GM21825 (cell line): ENCODE results near the gene PDE2A.

Source experiments
- ATAC-seq: cut with Tn5 transposase; IDR thresholded peaks from one replicate; pipeline ENCODE4 v1.9.1; 2021; ENCODE audit warnings: mild to moderate bottlenecking, moderate library complexity; ENCODE audit not compliant: unreplicated experiment

The PDE2A gene

DNA sequence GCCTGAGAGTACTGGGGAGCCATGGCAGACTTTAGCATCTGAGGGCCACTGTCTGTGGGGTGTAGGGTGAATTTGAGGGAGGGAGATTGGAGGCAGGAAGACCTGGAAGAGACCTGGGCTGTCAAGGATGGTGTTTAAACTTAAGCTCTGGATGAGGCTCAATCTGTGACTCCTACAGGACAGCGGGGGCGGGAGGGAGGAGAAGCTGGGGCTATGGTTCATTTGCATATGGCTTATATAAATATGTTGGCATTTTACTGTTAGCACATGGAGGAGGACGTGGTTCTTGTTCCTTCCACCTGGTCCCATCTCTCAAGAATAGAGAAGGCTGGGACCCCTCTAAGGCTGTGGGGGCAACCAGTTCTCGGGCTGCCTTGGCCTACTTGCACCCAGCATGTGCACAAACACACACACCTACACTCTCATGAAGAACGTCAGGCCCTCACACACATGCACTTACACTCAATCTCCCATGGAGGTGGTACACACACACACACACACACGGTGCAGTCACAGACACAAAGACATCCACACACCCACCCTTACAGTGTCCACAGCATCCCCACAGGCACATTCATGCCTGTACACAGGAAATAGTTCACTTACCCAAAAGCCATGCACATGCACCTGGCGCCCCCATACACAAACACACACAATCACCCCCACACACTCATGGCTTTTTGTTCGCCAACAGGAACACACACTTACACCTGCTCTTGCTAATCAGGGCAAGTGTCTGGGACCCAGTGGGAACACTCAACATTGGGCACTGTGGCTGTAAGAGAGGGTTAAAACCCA is 81.3 kb downstream of the PDE2A start:
- no peak for ATAC-seq

DNA sequence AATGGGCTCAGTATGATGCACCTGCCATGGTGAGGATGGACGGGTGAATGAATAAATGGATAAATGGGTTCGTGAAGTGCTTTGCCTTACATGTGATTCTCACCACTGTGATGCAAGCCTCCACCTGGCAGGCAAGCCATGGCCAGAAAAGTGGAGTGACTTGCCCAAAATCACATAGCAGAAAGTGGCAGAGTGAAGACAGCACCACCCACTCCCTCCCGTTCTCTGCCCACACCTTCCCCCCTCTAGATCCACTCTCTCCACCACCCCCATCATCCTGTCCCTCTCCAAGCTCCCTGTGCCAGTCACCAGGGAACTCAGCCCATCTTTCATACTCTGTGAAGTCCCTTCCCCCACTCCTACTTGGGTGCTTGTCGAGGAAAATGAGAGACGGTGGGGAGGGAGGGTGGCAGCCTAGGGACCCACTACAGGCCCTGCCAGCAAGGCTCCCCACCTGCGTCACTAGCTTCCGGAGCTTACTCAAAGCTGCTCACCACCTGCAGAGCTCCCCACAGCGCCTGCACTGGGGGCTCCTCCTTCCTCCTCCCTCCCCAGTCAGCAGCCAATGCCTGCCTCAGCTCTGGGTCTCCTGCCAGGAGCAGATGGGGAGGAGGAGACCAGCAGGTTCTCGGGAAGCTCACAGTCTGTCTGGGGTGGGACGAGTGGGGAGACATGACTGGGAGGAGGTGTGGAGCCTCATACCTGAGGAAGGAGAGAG is 82.3 kb downstream of the PDE2A start:
- ATAC-seq, result no peak

DNA sequence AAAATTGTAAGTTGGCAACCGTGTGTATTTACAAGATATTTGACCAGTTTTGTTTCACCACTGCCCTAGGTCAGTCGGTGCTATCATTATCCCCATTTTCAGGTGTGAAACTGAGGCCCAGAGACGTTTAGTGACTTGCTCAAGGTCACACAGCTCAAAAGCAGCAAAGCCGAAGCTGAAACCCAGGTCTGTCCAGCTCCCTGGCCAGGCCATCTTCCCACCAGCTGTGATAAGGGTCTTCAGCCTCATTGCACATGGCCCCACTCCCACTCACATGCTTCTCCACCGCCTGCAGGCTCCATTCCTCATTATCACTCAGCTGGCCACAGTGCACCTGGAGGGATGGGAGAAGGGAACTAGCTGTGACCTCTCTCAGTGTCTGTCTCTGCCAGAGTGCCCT is 83.2 kb downstream of the PDE2A start:
- no peak for ATAC-seq

DNA sequence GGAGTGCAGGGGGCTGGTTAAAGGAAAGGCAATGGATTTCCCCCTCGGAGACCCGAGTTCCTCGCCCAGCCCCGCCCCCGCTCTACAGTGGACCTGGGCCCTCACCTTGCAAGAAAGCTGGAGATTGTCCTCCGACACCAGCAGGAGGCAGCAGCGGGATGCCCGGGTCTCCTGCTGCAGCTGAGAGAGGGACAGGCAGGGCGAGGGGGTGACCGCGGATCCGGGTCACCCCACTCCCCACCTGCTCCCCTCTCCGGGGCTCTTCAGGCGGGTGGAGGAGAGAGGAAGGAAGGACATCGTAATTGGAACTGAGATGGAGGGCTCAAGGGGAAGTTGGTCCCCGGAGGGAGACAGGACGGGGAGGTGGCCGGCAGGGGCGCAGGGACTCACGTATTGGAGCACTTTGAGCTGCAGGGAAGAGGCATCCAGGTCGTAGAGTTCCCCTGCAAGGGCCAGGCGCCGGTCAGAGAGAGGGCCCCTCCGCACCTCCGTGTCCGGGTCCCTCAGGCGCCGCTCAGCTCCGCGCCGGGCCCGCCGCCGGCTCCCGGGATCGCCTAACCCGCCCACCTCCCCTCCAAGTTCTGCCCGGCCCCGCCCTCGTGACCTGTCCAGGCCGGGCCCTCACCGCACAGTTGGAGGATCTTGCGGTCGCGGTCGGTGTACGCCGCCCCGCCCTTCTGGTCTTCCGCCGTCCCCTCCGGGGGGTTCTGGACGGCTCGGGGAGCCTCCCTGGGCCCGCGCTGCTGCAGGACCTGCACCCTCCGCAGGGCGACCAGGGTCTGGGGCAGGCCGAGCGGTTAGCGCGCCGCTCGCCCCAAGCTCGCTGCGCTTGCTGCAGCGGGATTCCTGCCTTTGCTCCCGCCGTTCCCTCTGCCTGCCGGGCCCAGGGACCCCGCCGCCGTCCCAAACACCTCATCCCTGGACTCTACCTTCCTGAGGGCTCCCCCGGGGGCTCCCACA is 84.1 kb downstream of the PDE2A start:
- ATAC-seq, result no peak

DNA sequence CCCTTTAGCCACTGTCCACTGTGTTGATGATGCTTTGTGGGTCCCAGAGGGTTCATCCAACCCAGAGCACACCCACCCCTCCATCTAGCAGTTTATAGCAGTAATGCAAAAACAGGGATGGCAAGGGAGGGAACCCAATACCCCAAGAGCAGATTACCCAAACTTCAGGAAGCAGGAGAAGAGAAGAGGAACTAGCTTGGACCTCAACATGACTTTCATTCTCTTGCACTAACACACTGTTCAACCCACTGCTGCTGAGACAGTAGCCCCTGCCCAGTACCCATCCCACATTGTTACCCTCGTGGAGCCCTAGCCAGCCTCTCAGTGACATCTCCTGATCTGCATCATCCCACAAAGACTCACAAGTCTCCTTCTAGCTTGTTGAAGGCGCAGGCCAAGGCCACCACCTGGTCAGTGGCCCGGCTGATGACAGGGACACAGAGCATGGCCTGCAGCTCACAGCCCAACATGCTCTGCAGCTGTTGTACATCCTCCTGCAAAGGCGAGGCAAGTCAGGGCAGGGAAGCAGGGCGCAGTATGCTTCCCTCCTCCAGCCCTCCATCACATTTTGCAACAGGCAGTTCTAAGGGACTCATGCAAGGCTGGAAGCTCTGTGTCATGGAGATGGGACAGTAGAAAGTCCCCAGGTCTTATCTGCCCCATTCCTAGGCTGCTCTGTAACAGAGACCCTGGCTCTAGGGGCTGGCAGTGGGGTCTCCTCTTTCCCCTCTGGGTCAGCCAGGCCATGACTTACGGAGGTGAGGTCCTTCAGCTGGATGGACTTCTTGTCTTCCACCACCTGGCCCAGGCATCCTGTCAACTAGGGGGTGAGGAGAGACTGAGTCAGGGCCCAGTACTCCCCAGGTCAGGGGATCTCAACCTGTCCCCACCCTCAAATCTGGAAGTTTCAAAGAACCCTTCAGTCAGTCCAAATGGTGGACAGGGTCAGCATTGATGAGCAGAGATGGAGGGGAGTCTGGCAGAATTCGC is 85.5 kb downstream of the PDE2A start:
- no peak for ATAC-seq

DNA sequence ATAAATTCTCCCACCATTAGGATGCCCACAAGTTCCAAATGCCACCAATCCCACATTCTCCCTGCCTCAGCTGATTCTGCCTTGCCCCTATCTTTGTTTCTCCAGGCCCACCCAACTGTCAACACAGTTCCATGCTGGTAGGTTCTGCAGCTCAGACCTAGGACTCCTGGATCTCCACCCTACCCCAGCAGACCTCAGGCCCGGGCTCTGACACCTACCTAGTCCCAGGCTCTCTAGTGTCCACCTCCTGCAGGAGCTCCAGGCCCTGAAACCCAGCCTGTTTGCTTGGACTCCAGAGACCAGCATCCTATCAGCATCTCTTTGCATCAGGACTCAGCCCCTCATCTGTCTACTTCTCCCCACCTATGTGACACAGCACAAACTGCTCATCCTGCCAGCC is 86.5 kb downstream of the PDE2A start:
- ATAC-seq, result no peak

DNA sequence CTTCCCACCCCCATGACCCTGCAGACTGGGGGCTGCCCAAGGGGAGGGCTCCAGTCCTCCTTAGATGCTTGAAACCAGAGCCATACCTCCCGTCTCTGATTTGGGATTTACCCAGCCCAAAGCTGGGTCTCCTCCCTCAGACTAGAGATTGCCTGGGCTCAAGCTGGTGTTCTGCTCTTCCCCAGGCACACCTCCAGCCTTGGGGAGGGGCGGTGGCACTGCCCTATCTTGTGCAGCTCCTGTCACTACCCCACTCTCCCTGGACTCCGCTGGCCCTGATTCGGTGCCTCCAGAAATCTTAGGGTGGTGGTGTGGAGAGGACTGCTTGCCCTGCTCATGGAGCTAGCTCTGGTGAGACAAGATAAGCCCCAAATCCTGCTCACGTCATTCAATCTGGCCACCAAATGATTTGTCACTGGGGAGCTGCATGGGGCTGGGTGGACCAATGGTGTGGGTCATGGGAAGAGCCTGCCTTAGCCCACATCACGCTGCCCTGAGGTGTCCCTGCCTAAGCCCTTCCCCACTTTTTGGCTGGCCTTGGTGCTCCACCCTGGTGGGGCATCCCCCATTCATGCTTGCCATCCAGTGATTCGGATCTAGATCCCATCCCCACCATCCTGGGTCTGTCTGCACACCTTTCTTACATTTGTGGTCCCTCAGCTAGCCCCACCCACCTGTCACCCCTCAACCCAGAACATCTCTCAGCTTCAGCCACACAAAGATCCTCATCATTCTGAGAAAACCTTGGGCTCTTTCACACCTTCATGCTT is 87.7 kb downstream of the PDE2A start:
- ATAC-seq, result no peak

DNA sequence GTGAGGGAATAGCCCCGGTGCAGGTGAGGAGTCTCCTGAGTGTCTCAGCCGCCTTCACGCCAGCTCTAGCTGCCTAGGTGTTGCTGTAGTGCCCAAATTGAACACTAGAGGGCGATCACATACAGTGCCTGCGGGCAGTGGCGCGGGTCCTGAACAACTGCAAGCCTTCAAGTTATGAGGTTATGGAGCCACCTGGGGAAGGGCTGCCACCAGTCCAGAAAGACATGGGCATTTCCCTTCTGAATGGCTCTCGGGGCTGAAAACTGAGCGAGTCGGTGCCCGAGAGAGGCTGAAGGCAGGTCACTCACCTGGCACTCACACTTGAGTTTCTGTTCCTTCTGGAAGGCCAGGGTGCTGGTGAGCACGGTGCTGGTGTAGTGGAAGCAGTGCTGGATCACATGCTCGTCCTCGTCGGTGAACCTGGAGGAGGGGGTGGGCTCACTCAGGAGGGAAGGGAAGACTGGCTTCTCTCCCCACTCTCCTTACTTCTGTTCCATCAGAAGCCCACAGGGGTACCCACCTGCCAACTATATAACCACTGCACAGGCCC is 88.4 kb downstream of the PDE2A start:
- no peak for ATAC-seq

DNA sequence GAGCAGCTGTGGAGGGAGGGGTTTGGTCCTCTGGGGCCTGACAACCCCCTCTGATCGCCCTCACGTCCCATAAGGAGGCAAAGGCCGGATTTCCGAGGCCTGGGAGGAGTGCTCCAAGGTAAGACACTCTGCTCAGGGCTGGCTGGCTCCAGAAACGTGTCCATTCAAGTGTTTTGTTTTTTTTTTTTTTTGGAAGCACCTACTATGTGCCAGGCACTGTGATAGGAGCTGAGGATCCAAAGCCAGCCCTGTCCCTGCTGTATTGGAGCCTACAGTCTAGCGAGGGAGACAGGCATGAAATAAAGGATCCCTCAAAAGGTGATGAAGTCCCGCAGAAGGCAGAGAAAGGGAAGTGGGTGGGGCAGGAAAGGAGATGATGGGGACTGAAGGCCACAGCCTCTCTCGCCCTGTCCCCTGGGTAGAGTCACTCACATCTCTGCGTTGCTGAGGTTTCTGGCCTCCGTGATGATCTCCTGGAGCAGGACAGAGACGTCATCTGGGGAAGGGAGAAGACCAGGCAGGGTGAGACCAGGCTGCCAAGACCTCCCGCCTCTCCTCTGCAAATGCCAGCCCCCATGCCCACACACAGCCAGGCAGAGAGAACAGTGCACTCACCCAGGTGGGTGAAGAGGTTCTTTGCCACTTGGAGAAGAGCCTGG is 89.2 kb downstream of the PDE2A start:
- no peak for ATAC-seq

DNA sequence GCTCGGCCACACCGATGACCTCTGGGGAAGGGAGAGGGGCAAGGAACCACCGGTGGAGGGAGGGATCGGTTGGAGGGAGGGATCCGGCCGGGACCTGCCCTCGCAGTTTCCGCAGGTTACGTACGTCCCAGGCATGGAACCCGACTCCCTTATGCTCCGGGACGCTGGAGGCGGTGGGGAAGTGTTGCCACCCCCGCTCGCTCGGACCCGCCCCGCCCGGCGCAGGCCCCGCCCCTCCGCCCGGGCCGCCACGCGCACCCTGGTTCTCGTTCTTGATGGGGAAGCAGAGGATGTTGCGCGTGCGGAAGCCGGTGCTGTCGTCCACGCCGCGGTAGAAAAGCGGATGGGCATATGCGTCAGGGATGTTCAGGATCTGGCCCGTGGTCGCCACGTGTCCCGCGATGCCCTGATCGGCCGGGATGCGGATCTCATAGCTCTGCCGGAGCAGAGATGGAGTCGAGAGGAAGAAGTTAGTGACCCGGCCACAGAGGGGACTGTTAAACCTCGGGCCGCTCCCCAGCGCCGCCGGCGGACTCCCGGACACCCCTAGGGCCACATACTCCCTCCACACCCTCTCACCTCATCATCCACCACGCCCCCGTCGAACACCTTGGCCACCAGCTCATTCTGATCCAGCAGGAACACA is 89.8 kb downstream of the PDE2A start:
- no peak for ATAC-seq

DNA sequence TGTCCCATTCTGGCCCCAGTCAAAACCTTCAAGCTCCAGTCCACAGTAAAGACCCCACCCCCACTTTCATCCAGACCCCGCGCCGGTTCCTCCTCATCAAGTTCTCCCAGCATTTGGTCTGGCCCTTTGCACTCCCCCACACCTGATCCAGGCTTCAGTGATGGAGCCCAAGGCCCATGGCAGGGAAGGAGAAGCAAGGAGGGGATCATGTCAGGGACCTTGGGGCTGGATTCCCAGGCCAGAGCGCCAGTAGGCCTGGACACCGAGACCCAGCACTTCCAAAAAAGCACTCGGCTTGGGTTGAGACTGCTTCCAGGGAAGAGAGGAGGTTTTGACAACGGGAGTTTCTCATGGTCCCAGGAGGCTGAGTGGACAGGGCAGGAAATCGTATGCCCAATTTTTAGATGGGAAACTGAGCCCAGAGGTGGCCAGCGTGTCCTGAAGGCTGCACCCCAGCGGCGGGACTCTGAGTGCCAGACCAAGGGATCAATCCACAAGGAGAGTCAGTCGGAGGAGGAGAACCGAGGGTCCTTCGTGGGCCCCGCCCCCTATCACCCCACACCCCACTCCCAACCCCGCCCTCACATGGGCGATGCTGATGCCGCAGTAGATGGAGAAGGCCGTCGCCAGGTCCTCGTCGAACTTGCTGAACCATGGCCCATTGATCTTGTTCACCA is 90.5 kb downstream of the PDE2A start:
- ATAC-seq, result no peak

DNA sequence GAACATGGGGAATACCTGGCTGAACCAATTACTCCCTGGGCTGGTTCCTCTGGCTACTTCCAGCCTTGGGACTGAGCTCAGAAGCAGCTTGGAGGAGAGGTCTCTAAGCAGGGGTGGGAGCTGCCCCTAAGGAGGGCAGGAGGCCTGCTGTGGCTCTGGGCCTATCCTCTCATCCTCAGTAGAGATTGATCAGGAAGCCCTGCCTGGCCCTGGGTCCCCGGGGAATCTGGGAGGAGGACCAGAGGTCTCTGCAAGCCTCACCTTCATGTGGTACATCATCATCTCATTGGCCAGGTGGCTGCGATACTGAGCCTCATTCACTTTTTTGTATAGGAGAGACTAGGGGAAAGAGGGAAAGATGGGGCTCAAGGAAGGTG is 91.1 kb downstream of the PDE2A start:
- no peak for ATAC-seq

DNA sequence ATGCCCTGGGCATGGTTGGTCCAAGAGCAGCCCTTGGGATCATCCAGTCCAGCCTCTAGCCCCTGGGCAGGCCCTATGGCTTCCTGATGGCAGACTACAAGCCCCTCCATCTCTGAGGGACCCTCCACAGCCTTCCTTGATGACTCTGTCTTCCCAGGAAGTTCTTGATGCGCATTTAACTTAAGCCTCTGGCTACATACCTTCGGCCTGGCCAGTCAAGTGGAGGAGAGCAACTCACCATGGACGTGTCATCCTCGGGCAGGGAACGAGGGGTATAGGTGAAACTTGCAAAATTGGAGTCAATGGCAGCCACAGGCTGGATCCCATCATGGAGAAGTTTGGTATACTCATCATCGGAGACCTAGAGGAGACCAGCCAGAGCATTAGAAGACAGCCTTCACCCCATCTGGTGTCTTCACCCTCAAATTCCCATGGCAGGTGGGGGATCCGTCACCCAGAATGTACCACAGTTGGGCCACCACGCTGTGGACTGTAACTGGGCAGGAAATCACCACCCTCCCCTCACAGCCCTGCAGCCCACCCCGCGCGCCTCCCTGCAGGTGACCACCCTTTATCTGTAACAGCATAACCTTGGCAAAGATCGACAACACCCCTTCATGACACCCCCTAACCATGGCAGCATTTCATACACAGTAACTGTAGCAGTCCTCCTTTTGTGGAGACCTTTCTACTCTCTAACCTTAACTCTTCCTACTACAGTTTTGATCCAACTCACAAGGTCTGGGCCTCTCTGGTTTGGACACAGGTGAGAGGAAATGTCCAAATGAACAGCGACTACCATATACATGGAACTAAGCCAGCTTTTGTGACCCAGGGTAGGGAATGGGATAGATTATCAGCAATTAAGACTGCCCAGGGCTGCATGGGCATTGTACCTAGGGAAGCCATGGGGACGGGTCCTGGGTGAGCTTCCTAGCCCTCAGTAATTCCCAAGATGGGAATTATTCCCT is 91.7 kb downstream of the PDE2A start:
- no peak for ATAC-seq

DNA sequence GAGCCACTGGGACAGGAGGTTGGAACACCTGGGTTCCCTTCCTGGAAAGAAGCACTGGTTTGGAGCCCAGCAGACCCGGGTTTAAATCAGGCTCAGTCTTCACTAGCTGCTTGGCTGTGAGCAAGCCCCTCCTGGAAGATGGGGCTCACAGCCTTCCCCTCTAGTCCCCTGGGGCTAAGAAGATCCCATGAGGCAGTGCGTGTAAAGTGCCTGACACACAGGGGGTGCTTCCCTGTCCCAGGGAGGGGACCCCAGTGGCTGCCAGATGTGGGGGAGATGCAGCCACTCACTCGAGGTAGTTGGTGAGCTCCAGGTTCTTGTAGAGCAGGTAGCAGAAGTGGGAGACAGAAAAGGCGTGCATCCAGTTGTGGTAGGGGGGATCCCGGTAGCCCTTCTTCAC is 93.2 kb downstream of the PDE2A start:
- no peak for ATAC-seq

DNA sequence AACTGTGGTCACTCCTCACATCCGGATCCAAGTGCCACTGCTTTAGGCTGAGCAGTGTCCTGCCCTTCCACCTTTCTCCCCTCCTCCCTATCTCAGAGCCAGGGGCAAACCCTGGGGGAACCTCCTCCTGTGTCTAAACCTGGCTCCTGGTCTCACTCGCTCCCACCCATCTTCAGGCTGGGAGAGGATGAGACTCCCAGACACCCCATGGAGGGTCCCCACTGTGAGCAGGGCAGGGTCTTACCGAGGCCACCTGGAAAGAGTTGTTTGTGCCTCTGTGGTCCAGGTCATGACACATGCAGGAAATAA is 93.6 kb downstream of the PDE2A start:
- no peak for ATAC-seq

DNA sequence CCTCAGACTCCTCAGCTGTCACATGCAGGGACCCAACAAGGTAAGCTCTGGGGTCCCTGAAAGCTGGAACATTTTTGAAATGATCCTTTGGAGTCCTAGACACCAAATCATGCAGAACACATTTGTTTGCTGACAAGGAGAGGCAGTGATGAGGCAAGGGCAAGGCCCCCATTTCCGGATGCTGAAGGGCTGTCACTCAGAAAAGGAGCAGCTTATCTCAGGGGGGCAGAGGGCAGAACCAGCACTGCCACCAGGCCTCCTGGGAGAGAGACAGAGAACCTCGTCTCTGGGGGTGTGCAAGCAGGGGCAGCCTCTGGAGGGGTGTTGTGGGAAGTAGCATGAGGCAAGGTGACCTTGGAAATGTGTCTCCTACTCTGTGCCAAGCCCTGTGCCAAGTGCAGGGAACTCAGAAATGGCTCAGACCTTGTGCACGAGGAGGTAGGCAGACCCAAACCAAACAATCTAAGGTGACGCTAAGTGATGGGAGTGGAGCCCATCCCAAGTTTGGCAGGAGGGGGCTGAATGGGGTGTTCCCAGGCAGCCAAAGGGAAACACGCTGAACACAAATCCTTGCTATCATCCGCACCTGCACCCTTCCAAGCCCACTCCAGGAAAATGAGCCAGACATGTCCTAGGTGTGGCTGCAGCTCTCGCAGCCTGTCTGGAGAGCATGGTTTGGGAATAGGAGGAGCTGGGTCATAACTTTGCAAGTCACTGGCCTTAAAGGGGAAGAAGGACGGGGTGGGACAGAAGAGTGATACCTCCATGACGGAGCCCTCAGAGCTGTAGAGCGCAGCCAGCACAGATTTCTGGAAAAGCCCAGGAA is 94.2 kb downstream of the PDE2A start:
- ATAC-seq, result no peak
